ENCODE data around the gene CR1. TPM values are rescaled to one million over a fixed set of nuclear protein-coding genes. Genes with fewer than 3 reads are reported as not detected.

CR1 gene
- total RNA-seq, 2 donors from 2014 or later: 0.42 to 3.5 TPM

- Histone ChIP-seq H3K27ac (no peak overlapping the region), H3K27me3 (peaks cover 17% of the 10 kb centered on the region), H3K4me3 (no peak overlapping the region), H3K4me1 (peaks cover 6% of the 10 kb centered on the region), H3K9ac (ENCODE audit: low read depth in 2 of 2, low read length in 2 of 2) (no peak overlapping the region), H3K9me3 (no peaks in the 10 kb centered on the region), H3K36me3 (no peaks in the 10 kb centered on the region)
- no peak for TF ChIP-seq CTCF (IDR thresholded peaks at IDR 0.05)
- intact Hi-C loops (cut with DNase I): no loop called here
- no peak for DNase-seq
Measured at GRCh38 chr1:207459008-207459407, 36.9 kb upstream of the CR1 start.

GRCh38 chr1:207461649-207462048, 34.3 kb upstream of the CR1 start:
- no peak for DNase-seq
- Histone ChIP-seq H3K4me1 (no peaks in the 10 kb centered on the region), H3K27me3 (no peaks in the 10 kb centered on the region), H3K4me3 (no peak overlapping the region), H3K36me3 (no peaks in the 10 kb centered on the region), H3K9me3 (no peaks in the 10 kb centered on the region), H3K9ac (ENCODE audit: low read depth in 2 of 2, low read length in 2 of 2) (no peak overlapping the region), H3K27ac (no peak overlapping the region)
- intact Hi-C loops (cut with DNase I): no loop called here
- no peak for TF ChIP-seq CTCF (IDR thresholded peaks at IDR 0.05)

- Histone ChIP-seq H3K36me3 (no peaks in the 10 kb centered on the region), H3K4me1 (no peaks in the 10 kb centered on the region), H3K27me3 (no peaks in the 10 kb centered on the region), H3K4me3 (no peak overlapping the region), H3K9ac (ENCODE audit: low read depth in 2 of 2, low read length in 2 of 2) (no peak overlapping the region), H3K9me3 (no peaks in the 10 kb centered on the region), H3K27ac (no peak overlapping the region)
- intact Hi-C loops (cut with DNase I): no loop called here
- DNase-seq: no peak
- TF ChIP-seq CTCF (IDR thresholded peaks at IDR 0.05): no peak
Measured at GRCh38 chr1:207462535-207462934, 33.4 kb upstream of the CR1 start.

GRCh38 chr1:207463021-207463420, 32.9 kb upstream of the CR1 start:
- TF ChIP-seq CTCF (IDR thresholded peaks at IDR 0.05): no peak
- Histone ChIP-seq H3K27me3 (no peaks in the 10 kb centered on the region), H3K36me3 (no peaks in the 10 kb centered on the region), H3K27ac (no peak overlapping the region), H3K9ac (ENCODE audit: low read depth in 2 of 2, low read length in 2 of 2) (no peak overlapping the region), H3K9me3 (no peaks in the 10 kb centered on the region), H3K4me1 (no peaks in the 10 kb centered on the region), H3K4me3 (no peak overlapping the region)
- no peak for DNase-seq
- intact Hi-C loops (cut with DNase I): no loop called here

GRCh38 chr1:207463571-207463970, 32.4 kb upstream of the CR1 start:
- Histone ChIP-seq H3K4me3 (no peak overlapping the region), H3K9ac (ENCODE audit: low read depth in 2 of 2, low read length in 2 of 2) (no peak overlapping the region), H3K27ac (no peak overlapping the region), H3K36me3 (no peaks in the 10 kb centered on the region), H3K4me1 (no peaks in the 10 kb centered on the region), H3K27me3 (no peaks in the 10 kb centered on the region), H3K9me3 (no peaks in the 10 kb centered on the region)
- intact Hi-C loops (cut with DNase I): no loop called here
- no peak for TF ChIP-seq CTCF (IDR thresholded peaks at IDR 0.05)
- DNase-seq: no peak

- Histone ChIP-seq H3K4me1 (no peaks in the 10 kb centered on the region), H3K27me3 (no peaks in the 10 kb centered on the region), H3K9me3 (no peaks in the 10 kb centered on the region), H3K36me3 (no peaks in the 10 kb centered on the region), H3K9ac (ENCODE audit: low read depth in 2 of 2, low read length in 2 of 2) (no peak overlapping the region), H3K27ac (no peak overlapping the region), H3K4me3 (no peak overlapping the region)
- no peak for TF ChIP-seq CTCF (IDR thresholded peaks at IDR 0.05)
- intact Hi-C loops (cut with DNase I): no loop called here
- no peak for DNase-seq
Measured at GRCh38 chr1:207470927-207471326, 25.0 kb upstream of the CR1 start.

All from colonic mucosa (tissue), 4 donors.